GM23338 (cell line): ENCODE data around the gene LIMA1.

Experiments used
- CTCF ChIP-seq, 2 experiments: fragments of 200-600 bp in 1 of 2; sonication (generic) in 1 of 2; conservative IDR thresholded peaks; 2 replicates each; pipeline versions ENCODE4 v1.5.1 to v1.6.1; 2016 to 2017; ENCODE audit warnings: antibody characterized with exemption in 2 of 2, low read depth in 2 of 2, mild to moderate bottlenecking in 2 of 2, moderate library complexity in 1 of 2
- EZH2 ChIP-seq: fragments of 200-600 bp; sonication (generic); IDR thresholded peaks from one replicate; pipeline ENCODE4 v1.8.0; 2017; ENCODE audit warnings: antibody characterized with exemption, mild to moderate bottlenecking, low read depth; ENCODE audit not compliant: unreplicated experiment

- TF ChIP-seq EZH2 (no peak), CTCF (conservative IDR thresholded peaks at IDR 0.05; ENCODE audit: low read depth in 2 of 2) (no peak)
These were observed 71.3 kb downstream of the LIMA1 start for GRCh38 chr12:50212071-50212467.
